Esophagus squamous epithelium (tissue), 5 donors: ENCODE data around the gene BBS10. TPM values are rescaled to one million over a fixed set of nuclear protein-coding genes. Genes with fewer than 3 reads are reported as not detected.

Experiments used
- DNase-seq: peaks from one replicate; lab custom pipeline; 2025; lab: John Stamatoyannopoulos, UW
- H3K27ac ChIP-seq, 4 donors: fragments of 200-600 bp; sonication (generic); one replicate each; pipeline ENCODE4 v1.5.1; 2016 to 2019; ENCODE audit warnings: mild to moderate bottlenecking in 1 of 4
- H3K27me3 ChIP-seq, 4 donors: fragments of 200-600 bp; sonication (generic); 1 replicate in 3 of 4; 2 replicates in 1 of 4; pipeline versions ENCODE4 v1.5.1 to v1.6.0; 2017 to 2021; ENCODE audit warnings: antibody characterized with exemption in 1 of 4
- H3K36me3 ChIP-seq, 3 donors: fragments of 200-600 bp; sonication (generic); one replicate each; pipeline ENCODE4 v1.5.1; 2016 to 2019
- H3K4me1 ChIP-seq, 3 donors: fragments of 200-600 bp; sonication (generic); one replicate each; pipeline ENCODE4 v1.5.1; 2017 to 2019
- H3K4me3 ChIP-seq, 4 donors: fragments of 200-600 bp; sonication (generic); 1 replicate in 3 of 4; 2 replicates in 1 of 4; pipeline ENCODE4 v1.5.1; 2016 to 2019; ENCODE audit warnings: mild to moderate bottlenecking in 2 of 4, moderate library complexity in 1 of 4
- H3K9me3 ChIP-seq, 3 donors: fragments of 200-600 bp; sonication (generic); one replicate each; pipeline ENCODE4 v1.5.1; 2016 to 2019
- CTCF ChIP-seq, 6 experiments: fragments of 450-650 bp in 4 of 6; fragments of 200-600 bp in 2 of 6; sonication (generic) in 2 of 6; IDR thresholded peaks; one replicate each; pipeline ENCODE4 v1.5.1; 2016 to 2019; ENCODE audit warnings: antibody characterized with exemption in 6 of 6, mild to moderate bottlenecking in 4 of 6, moderate library complexity in 4 of 6
- POLR2A ChIP-seq, 4 donors: fragments of 450-650 bp; IDR thresholded peaks; one replicate each; pipeline ENCODE4 v1.6.1; 2017; ENCODE audit warnings: antibody characterized with exemption in 4 of 4, mild to moderate bottlenecking in 4 of 4, moderate library complexity in 3 of 4
- WGBS, 2 donors: methylation state at CpG; one replicate each; pipeline ENCODE4 v1.1.5; 2018; 5-methylcytosine and 5-hydroxymethylcytosine counted together
- intact Hi-C: fragments of 100-400 bp; cut with DNase I; formaldehyde crosslinking; loops from one replicate; pipeline ENCODE4 v1.15.0; 2022
- total RNA-seq, 4 donors: library from RNA; depleted of rRNA; stranded (reverse); fragments of >200 nt; gene quantifications; one replicate each; pipeline ENCODE4 v1.1.0, GENCODE V29; 2016
- donor health status: DM: yes; HTN: yes; CAD: no.

The BBS10 gene
- total RNA-seq, 4 donors from 2014 or later = 2.7 to 8.4 (median 5.4) TPM

DNA sequence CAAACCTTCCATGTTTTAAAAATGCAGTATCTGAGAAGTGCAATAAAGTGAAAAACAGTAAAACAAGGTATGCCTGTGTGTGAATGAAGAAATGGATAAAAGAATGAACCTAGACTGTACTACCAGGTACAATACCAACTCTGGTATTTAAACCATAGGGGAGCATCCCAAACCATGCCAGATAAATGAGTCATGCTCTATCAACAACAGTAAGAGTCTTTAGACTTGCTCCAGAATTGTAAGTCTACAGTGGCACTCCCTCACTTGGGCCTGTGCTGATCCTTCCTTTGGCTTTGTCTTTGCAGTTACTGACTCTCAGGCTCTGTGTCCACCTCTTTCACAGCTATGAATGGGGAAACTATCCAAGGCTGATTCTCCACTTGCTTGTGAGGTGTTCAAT is 38.1 kb downstream of the BBS10 start:
- no peaks in the 10 kb centered on the region for H3K4me1 ChIP-seq
- intact Hi-C loops = no loop called here
- no peak overlapping the region for H3K4me3 ChIP-seq
- no peak overlapping the region for H3K27ac ChIP-seq
- no peaks in the 10 kb centered on the region for H3K9me3 ChIP-seq
- DNase-seq = no peak
- H3K27me3 ChIP-seq = no peaks in the 10 kb centered on the region
- TF ChIP-seq CTCF (IDR thresholded peaks at IDR 0.05) = no peak
- no peak for TF ChIP-seq POLR2A (IDR thresholded peaks at IDR 0.05)
- no peaks in the 10 kb centered on the region for H3K36me3 ChIP-seq

DNA sequence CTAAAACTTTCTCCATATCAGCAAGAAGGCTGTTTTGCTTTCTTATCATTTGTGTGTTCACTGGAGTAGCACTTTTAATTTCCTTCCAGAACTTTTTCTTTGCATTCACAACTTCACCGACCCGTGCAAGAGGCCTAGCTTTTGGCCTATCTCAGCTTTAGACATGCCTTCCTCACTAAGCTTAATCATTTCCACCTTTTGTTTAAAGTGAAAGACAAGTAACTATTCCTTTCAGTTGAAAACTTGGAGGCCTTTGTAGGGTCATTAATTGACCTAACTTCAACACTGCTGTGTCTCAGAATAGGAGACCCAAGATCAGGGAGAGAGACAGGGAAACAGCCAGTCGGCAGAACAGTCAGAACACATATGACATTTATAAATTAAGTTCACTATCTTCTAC is 39.3 kb downstream of the BBS10 start:
- no peak for DNase-seq
- Histone ChIP-seq H3K4me3 (no peak overlapping the region), H3K27ac (no peak overlapping the region), H3K36me3 (no peaks in the 10 kb centered on the region), H3K9me3 (no peaks in the 10 kb centered on the region), H3K4me1 (no peaks in the 10 kb centered on the region), H3K27me3 (no peaks in the 10 kb centered on the region)
- intact Hi-C loops = no loop called here
- 51 to 53% methylated on average over 3 of the region's 3 CpGs for WGBS, 2 donors
- TF ChIP-seq CTCF (IDR thresholded peaks at IDR 0.05) (no peak), POLR2A (IDR thresholded peaks at IDR 0.05) (no peak)

DNA sequence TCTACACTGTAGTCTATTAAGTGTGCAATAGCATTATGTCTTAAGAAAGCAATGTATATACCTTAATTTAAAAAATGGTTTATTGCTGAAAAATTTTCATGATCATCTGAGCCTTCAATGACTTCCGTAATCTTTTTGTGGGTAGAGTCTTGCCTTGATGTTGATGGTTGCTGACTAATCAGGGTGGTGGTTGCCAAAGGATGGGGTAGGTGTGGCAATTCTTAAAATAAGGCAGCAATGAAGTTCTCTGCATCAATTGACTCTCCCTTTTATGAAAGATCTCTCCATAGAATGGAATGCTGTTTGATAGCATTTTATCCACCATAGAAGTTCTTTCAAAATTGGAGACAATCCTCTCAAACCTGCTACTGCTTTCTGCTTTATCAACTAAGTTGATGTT is 41.1 kb downstream of the BBS10 start:
- Histone ChIP-seq H3K27ac (no peak overlapping the region), H3K4me1 (no peaks in the 10 kb centered on the region), H3K4me3 (no peak overlapping the region), H3K9me3 (no peaks in the 10 kb centered on the region), H3K27me3 (no peaks in the 10 kb centered on the region), H3K36me3 (no peaks in the 10 kb centered on the region)
- no peak for TF ChIP-seq CTCF (IDR thresholded peaks at IDR 0.05)
- TF ChIP-seq POLR2A (IDR thresholded peaks at IDR 0.05) = no peak
- no peak for DNase-seq
- intact Hi-C loops = no loop called here
- WGBS, 2 donors = 85 to 89% methylated on average over 1 of the region's 1 CpG

- Histone ChIP-seq H3K4me1 (no peaks in the 10 kb centered on the region), H3K9me3 (no peaks in the 10 kb centered on the region), H3K27me3 (no peaks in the 10 kb centered on the region), H3K4me3 (no peak overlapping the region), H3K27ac (no peak overlapping the region), H3K36me3 (no peaks in the 10 kb centered on the region)
- WGBS, 2 donors = 82 to 96% methylated on average over 6 of the region's 6 CpGs
- DNase-seq = no peak
- TF ChIP-seq POLR2A (IDR thresholded peaks at IDR 0.05) (no peak), CTCF (IDR thresholded peaks at IDR 0.05) (no peak)
- intact Hi-C loops = no loop called here
These were observed 44.2 kb downstream of the BBS10 start for GRCh38 chr12:76303989-76304460.

- 84 to 90% methylated on average over 2 of the region's 2 CpGs for WGBS, 2 donors
- H3K9me3 ChIP-seq = no peaks in the 10 kb centered on the region
- no peaks in the 10 kb centered on the region for H3K4me1 ChIP-seq
- no peak overlapping the region for H3K27ac ChIP-seq
- DNase-seq = no peak
- no peaks in the 10 kb centered on the region for H3K27me3 ChIP-seq
- no peaks in the 10 kb centered on the region for H3K36me3 ChIP-seq
- no peak overlapping the region for H3K4me3 ChIP-seq
- intact Hi-C loops = no loop called here
- TF ChIP-seq POLR2A (IDR thresholded peaks at IDR 0.05) = no peak
- TF ChIP-seq CTCF (IDR thresholded peaks at IDR 0.05) = no peak
These were observed 44.9 kb downstream of the BBS10 start for GRCh38 chr12:76303365-76303764.
